ENCODE results near the gene NHSL2. TPM values are rescaled to one million over a fixed set of nuclear protein-coding genes. Genes with fewer than 3 reads are reported as not detected.

Gene NHSL2
- total and polyA plus RNA-seq, 7 donors = 0.30 to 4.4 (median 1.9) TPM

GRCh38 chrX:72018277-72019112 is 107.8 kb downstream of the NHSL2 start:
- WGBS, 3 donors = 6 to 28% (median 22%) methylated on average over 24 to 68 of the region's 70 CpGs
- Histone ChIP-seq H3K36me3 (ENCODE audit: insufficient read depth in 1 of 2, low read depth in 1 of 2) (no peaks in the 10 kb centered on the region), H3K4me3 (peak overlapping the region; percentile 46), H3K9me3 (no peaks in the 10 kb centered on the region), H3K27ac (peak overlapping the region; percentile 50), H3K4me1 (no peaks in the 10 kb centered on the region), H3K27me3 (ENCODE audit: insufficient read depth in 3 of 3, low read length in 2 of 3) (peaks cover 0 to 64% (median 0%) of the 10 kb centered on the region in 3 donors)
- peak; percentile 87 to 93 for DNase-seq
- TF ChIP-seq CTCF (IDR thresholded peaks at IDR 0.05) = peak; percentile 75
- intact Hi-C loops (cut with DNase I) = loop anchor here (1.0 to 5.0 kb wide), 2 partner anchors 108 to 109 kb away; no protein-coding TSS in a partner anchor
- ATAC-seq = peak; percentile 99 to 100 (median 99)

- ATAC-seq = no peak
- peaks cover 0 to 68% (median 0%) of the 10 kb centered on the region in 3 donors for H3K27me3 ChIP-seq (ENCODE audit: insufficient read depth in 3 of 3, low read length in 2 of 3)
- H3K36me3 ChIP-seq (ENCODE audit: insufficient read depth in 1 of 2, low read depth in 1 of 2) = no peaks in the 10 kb centered on the region
- no peak overlapping the region for H3K27ac ChIP-seq
- H3K4me3 ChIP-seq = no peak overlapping the region
- DNase-seq = no peak
- H3K9me3 ChIP-seq = no peaks in the 10 kb centered on the region
- no peaks in the 10 kb centered on the region for H3K4me1 ChIP-seq
- intact Hi-C loops (cut with DNase I) = loop anchor here in 1 of 2 donors (5.0 kb wide), 1 partner anchor 108 kb away; no protein-coding TSS in a partner anchor
- WGBS, 3 donors = 76 to 92% (median 84%) methylated on average over 3 of the region's 3 CpGs
- no peak for TF ChIP-seq CTCF (IDR thresholded peaks at IDR 0.05)
Measured at GRCh38 chrX:72019487-72019886, 108.8 kb downstream of the NHSL2 start.

- no peaks in the 10 kb centered on the region for H3K4me1 ChIP-seq
- no peaks in the 10 kb centered on the region for H3K9me3 ChIP-seq
- H3K27ac ChIP-seq = no peak overlapping the region
- ATAC-seq (no peak), DNase-seq (no peak)
- H3K4me3 ChIP-seq = no peak overlapping the region
- TF ChIP-seq CTCF (IDR thresholded peaks at IDR 0.05) = no peak
- WGBS, 3 donors = 58 to 69% (median 67%) methylated on average over 3 of the region's 3 CpGs
- intact Hi-C loops (cut with DNase I) = no loop called here
- peaks cover 0 to 61% (median 0%) of the 10 kb centered on the region in 3 donors for H3K27me3 ChIP-seq (ENCODE audit: insufficient read depth in 3 of 3, low read length in 2 of 3)
- no peaks in the 10 kb centered on the region for H3K36me3 ChIP-seq (ENCODE audit: insufficient read depth in 1 of 2, low read depth in 1 of 2)
Measured at GRCh38 chrX:72020204-72020603, 109.6 kb downstream of the NHSL2 start.

GRCh38 chrX:72020788-72021187 is 110.1 kb downstream of the NHSL2 start:
- H3K36me3 ChIP-seq (ENCODE audit: insufficient read depth in 1 of 2, low read depth in 1 of 2) = no peaks in the 10 kb centered on the region
- H3K9me3 ChIP-seq = no peaks in the 10 kb centered on the region
- H3K4me1 ChIP-seq = no peaks in the 10 kb centered on the region
- no peak for ATAC-seq
- no peak for DNase-seq
- peaks cover 0 to 60% (median 0%) of the 10 kb centered on the region in 3 donors for H3K27me3 ChIP-seq (ENCODE audit: insufficient read depth in 3 of 3, low read length in 2 of 3)
- no peak for TF ChIP-seq CTCF (IDR thresholded peaks at IDR 0.05)
- no peak overlapping the region for H3K4me3 ChIP-seq
- intact Hi-C loops (cut with DNase I) = no loop called here
- 89 to 98% (median 93%) methylated on average over 3 of the region's 3 CpGs for WGBS, 3 donors
- no peak overlapping the region for H3K27ac ChIP-seq
